NK-92 treated with Interleukin-12 subunit alpha and Interleukin-12 subunit beta, amount 100 ng/mL, for 24 hours (cell line): ENCODE data around the gene AGTR2.
"Not testable (repeated sequence)": the region's sequence is repeated elsewhere in the genome, so short reads cannot be mapped to it uniquely, and the experiment has no call there.

ENCODE experiments used
- DNase-seq: peaks from one replicate; lab custom pipeline; 2025; lab: John Stamatoyannopoulos, UW

AGTR2 gene

GRCh38 chrX:116170511-116170910, at the start of gene AGTR2:
Gene AGTR2 (plus strand): TSS chrX:116170744. CDS start chrX:116172281, 1,537 bp downstream.
- DNase-seq = no peak

GRCh38 chrX:116135277-116135676, 35.3 kb upstream of the AGTR2 start:
- no peak for DNase-seq

- DNase-seq = not testable (repeated sequence)
These were observed 29.3 kb upstream of the AGTR2 start for GRCh38 chrX:116141270-116141669.

GRCh38 chrX:116142976-116143375, 27.6 kb upstream of the AGTR2 start:
- no peak for DNase-seq

- DNase-seq = no peak
These were observed 2.4 kb downstream of the AGTR2 start for GRCh38 chrX:116172976-116173375.

- no peak for DNase-seq
These were observed 10.8 kb downstream of the AGTR2 start for GRCh38 chrX:116181300-116181699.

GRCh38 chrX:116185163-116185562, 14.6 kb downstream of the AGTR2 start:
- no peak for DNase-seq

GRCh38 chrX:116194649-116195048, 24.1 kb downstream of the AGTR2 start:
- DNase-seq = no peak

GRCh38 chrX:116198235-116198634, 27.7 kb downstream of the AGTR2 start:
- no peak for DNase-seq

GRCh38 chrX:116198810-116199209, 28.3 kb downstream of the AGTR2 start:
- no peak for DNase-seq

GRCh38 chrX:116204932-116205331, 34.4 kb downstream of the AGTR2 start:
- no peak for DNase-seq

GRCh38 chrX:116213262-116213661, 42.7 kb downstream of the AGTR2 start:
- DNase-seq = no peak

- not testable (repeated sequence) for DNase-seq
These were observed 46.5 kb downstream of the AGTR2 start for GRCh38 chrX:116217080-116217479.
